Neural progenitor cell (in vitro differentiated cells): ENCODE results near the gene PTPRN2. TPM values are rescaled to one million over a fixed set of nuclear protein-coding genes. Genes with fewer than 3 reads are reported as not detected.
A peak's percentile ranks its signal among the peaks of the same experiment; 100 is the strongest.

Experiments used
- DNase-seq: peaks from one replicate; pipeline ENCODE4 v3.0.0-alpha.2; 2016; ENCODE audit warnings: low spot score
- H2AFZ ChIP-seq: fragments of 200-600 bp; sonication (generic); replicated peaks from 2 replicates; pipeline ENCODE4 v1.6.1; 2016; ENCODE audit warnings: antibody characterized with exemption
- H3F3A ChIP-seq: fragments of 200-600 bp; sonication (generic); 2 replicates; pipeline ENCODE4 v1.6.1; 2016; ENCODE audit warnings: antibody characterized with exemption, low read depth
- H3K27ac ChIP-seq: fragments of 200-600 bp; sonication (generic); 2 replicates; pipeline ENCODE4 v1.5.1; 2016; ENCODE audit warnings: mild to moderate bottlenecking
- H3K27me3 ChIP-seq: fragments of 200-600 bp; sonication (generic); 2 replicates; pipeline ENCODE4 v1.6.1; 2016; ENCODE audit warnings: mild to moderate bottlenecking, moderate library complexity
- H3K36me3 ChIP-seq: fragments of 200-600 bp; sonication (generic); 2 replicates; pipeline ENCODE4 v1.5.1; 2016
- H3K4me1 ChIP-seq: fragments of 200-600 bp; sonication (generic); 2 replicates; pipeline ENCODE4 v1.6.1; 2016; ENCODE audit warnings: mixed run types
- H3K4me2 ChIP-seq: fragments of 200-600 bp; sonication (generic); 2 replicates; pipeline ENCODE4 v1.6.1; 2016
- H3K4me3 ChIP-seq: fragments of 200-600 bp; sonication (generic); 2 replicates; pipeline ENCODE4 v1.5.1; 2016
- H3K79me2 ChIP-seq: fragments of 200-600 bp; sonication (generic); 2 replicates; pipeline ENCODE4 v1.6.1; 2016; ENCODE audit warnings: low read depth
- H3K9ac ChIP-seq: fragments of 200-600 bp; sonication (generic); 2 replicates; pipeline ENCODE4 v1.6.1; 2016
- H3K9me3 ChIP-seq: fragments of 200-600 bp; sonication (generic); 2 replicates; pipeline ENCODE4 v1.5.1; 2016; ENCODE audit warnings: low read depth
- H4K20me1 ChIP-seq: fragments of 200-600 bp; sonication (generic); 2 replicates; pipeline ENCODE4 v1.6.1; 2016; ENCODE audit warnings: low read depth
- H3K27ac Mint-ChIP-seq: 3 replicates; pipeline ENCODE4 v1.8.0; 2021; ENCODE audit warnings: mixed read lengths
- H3K27me3 Mint-ChIP-seq: 2 replicates; pipeline ENCODE4 v1.8.0; 2022; ENCODE audit warnings: low read depth, mild to moderate bottlenecking, inconsistent platforms, moderate library complexity, mixed read lengths; ENCODE audit not compliant: insufficient read depth
- H3K36me3 Mint-ChIP-seq: 3 replicates; pipeline ENCODE4 v1.8.0; 2021; ENCODE audit warnings: mixed read lengths
- H3K4me1 Mint-ChIP-seq: 3 replicates; pipeline ENCODE4 v1.8.0; 2021; ENCODE audit warnings: mixed read lengths
- H3K4me3 Mint-ChIP-seq: 3 replicates; pipeline ENCODE4 v1.8.0; 2021; ENCODE audit warnings: mild to moderate bottlenecking, moderate library complexity, mixed read lengths
- H3K9me3 Mint-ChIP-seq: 3 replicates; pipeline ENCODE4 v1.8.0; 2020; ENCODE audit warnings: mixed read lengths
- EZH2 ChIP-seq: fragments of 200-600 bp; sonication (generic); IDR thresholded peaks from 2 replicates; pipeline ENCODE4 v1.6.1; 2017; ENCODE audit warnings: antibody characterized with exemption, mild to moderate bottlenecking, moderate library complexity
- EZH2phosphoT487 ChIP-seq: fragments of 200-600 bp; sonication (generic); IDR thresholded peaks from 2 replicates; pipeline ENCODE4 v1.6.1; 2017; ENCODE audit warnings: antibody characterized with exemption
- total RNA-seq: library from RNA; depleted of rRNA; stranded (reverse); fragments of >200 nt; gene quantifications from 2 replicates; pipeline ENCODE4 v1.2.3, GENCODE V29; 2015; ENCODE audit warnings: low replicate concordance
- TF ChIP-seq, protein P1 (sequence below): fragments of 200-600 bp; sonication (generic); IDR thresholded peaks from 2 replicates; pipeline ENCODE4 v1.5.1; 2017; ENCODE audit warnings: antibody characterized with exemption, mild to moderate bottlenecking

The PTPRN2 gene
- total RNA-seq, 1 donor from 2014 or later, result 3.0 TPM

DNA sequence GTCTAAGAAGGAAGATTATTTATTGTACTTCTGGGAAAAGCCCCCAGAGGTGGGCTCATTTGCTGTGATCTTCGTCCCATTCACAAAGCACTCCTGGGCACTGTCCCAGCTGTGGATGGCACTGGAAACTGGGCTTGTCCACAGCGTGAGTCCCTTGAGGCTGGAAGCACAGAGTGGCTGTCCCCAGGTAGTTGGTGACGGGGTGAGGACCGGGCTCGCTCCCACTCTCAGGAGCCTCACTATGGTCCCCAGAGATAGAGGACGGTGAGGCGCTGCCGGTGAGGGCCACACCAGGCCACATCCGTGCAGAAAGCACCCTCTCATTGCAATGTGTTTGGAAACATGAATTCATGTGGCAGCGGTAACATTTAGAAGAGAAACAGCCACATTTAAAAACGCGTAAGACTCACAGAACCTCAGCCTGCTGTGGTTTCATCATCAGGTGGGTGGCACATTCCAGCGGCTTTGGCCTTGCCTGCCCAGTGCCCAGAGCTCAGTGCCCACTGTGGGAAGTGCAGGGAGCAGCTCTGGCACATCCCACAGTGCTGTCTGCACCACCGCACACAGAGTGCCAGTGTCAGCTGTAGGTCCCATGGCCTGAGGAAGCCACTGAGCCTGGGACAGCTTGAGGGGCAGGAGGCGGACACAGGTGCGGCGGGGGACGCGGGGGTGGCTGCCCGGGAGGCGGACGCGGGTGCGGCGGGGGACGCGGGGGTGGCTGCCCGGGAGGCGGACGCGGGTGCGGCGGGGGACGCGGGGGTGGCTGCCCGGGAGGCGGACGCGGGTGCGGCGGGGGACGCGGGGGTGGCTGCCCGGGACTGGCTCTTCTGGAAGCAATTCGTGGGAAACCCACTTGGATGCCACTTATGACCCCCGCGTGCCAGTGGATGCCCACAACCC lies 801.0 kb downstream of the PTPRN2 start:
- Histone ChIP-seq H3K9ac (no peak overlapping the region), H3K27me3 (no peaks in the 10 kb centered on the region), H3K79me2 (no peaks in the 10 kb centered on the region), H3K4me2 (no peak overlapping the region), H3K4me3 (no peak overlapping the region), H3K9me3 (no peaks in the 10 kb centered on the region), H2AFZ (no peak overlapping the region), H3K27ac (no peak overlapping the region), H3K36me3 (no peaks in the 10 kb centered on the region), H3F3A (no peaks in the 10 kb centered on the region), H3K4me1 (peaks cover 12% of the 10 kb centered on the region), H4K20me1 (no peaks in the 10 kb centered on the region)
- Mint-ChIP-seq H3K4me3 (no peak overlapping the region), H3K9me3 (no peaks in the 10 kb centered on the region), H3K27me3 (peaks cover 3% of the 10 kb centered on the region), H3K36me3 (no peaks in the 10 kb centered on the region), H3K4me1 (peaks cover 23% of the 10 kb centered on the region), H3K27ac (no peak overlapping the region)
- DNase-seq, result no peak
- TF ChIP-seq EZH2 (no peak), EZH2phosphoT487 (no peak)
- TF ChIP-seq, protein P1, sequence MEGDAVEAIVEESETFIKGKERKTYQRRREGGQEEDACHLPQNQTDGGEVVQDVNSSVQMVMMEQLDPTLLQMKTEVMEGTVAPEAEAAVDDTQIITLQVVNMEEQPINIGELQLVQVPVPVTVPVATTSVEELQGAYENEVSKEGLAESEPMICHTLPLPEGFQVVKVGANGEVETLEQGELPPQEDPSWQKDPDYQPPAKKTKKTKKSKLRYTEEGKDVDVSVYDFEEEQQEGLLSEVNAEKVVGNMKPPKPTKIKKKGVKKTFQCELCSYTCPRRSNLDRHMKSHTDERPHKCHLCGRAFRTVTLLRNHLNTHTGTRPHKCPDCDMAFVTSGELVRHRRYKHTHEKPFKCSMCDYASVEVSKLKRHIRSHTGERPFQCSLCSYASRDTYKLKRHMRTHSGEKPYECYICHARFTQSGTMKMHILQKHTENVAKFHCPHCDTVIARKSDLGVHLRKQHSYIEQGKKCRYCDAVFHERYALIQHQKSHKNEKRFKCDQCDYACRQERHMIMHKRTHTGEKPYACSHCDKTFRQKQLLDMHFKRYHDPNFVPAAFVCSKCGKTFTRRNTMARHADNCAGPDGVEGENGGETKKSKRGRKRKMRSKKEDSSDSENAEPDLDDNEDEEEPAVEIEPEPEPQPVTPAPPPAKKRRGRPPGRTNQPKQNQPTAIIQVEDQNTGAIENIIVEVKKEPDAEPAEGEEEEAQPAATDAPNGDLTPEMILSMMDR, result no peak

DNA sequence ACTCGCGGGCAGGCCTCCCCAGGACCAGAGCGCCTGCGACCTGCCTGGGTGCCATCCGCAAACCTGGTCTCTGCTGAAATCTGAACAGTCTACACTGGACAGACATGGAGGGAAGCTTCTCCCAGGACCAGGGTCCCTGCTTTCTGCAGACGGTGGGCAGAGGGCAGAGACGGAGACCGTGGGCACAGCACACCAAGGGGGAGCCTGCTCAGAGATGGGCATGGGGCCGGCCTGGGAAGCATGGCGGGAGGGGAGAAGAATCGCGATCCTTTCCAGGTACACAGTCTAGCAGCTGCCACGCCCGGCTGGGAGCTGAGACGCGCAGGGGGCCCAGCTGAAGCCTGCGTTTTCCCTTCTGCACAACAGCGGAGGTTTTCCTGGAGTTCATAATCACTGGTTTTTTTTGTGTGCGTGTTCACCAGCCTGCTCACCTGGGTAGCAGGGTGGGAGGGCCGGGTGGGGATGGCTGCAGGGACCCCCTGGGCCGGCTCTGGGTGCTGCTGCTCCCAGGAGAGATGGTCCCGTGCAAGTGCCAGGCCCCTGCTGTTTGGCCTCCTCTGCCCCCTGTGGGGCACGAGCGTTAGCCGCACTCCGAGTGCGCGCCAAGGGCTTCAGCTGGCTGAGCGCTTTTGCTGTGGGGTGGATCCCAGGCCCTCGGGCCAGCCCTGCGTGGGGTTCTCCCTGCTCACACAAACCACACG lies 802.0 kb downstream of the PTPRN2 start:
- Mint-ChIP-seq H3K36me3 (no peaks in the 10 kb centered on the region), H3K27ac (no peak overlapping the region), H3K4me1 (peaks cover 22% of the 10 kb centered on the region), H3K9me3 (no peaks in the 10 kb centered on the region), H3K4me3 (no peak overlapping the region), H3K27me3 (peaks cover 3% of the 10 kb centered on the region)
- Histone ChIP-seq H3K27me3 (no peaks in the 10 kb centered on the region), H3K36me3 (no peaks in the 10 kb centered on the region), H2AFZ (no peak overlapping the region), H3K9ac (no peak overlapping the region), H3K4me3 (no peak overlapping the region), H3K9me3 (no peaks in the 10 kb centered on the region), H3K79me2 (no peaks in the 10 kb centered on the region), H3K4me1 (peaks cover 12% of the 10 kb centered on the region), H3K4me2 (no peak overlapping the region), H3K27ac (no peak overlapping the region), H3F3A (no peaks in the 10 kb centered on the region), H4K20me1 (no peaks in the 10 kb centered on the region)
- TF ChIP-seq EZH2, result no peak
- no peak for TF ChIP-seq EZH2phosphoT487
- TF ChIP-seq, protein P1, result no peak
- no peak for DNase-seq

DNA sequence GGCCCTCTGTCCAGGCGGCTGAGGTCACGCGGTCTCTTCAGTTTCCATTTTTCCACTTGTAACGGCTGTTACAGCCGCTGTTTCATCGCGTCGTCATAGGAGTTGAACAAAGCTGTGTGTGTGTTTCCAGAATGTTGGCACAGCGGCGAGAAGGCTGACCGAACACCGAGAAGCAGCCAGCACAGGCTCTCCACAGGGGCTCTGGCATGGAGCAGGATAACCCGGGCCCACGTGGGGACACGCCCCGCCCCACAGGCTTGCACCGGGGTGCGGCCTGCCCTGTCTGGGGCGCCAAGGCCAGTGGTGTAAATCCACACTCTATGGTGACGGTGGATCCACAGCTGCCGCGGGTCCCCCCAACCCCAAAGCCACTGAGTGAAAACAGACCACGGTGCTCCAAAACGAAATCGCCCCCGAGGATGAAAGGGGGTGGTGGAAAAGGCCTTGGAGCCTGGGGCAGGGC lies 802.6 kb downstream of the PTPRN2 start:
- Histone ChIP-seq H3K79me2 (no peaks in the 10 kb centered on the region), H4K20me1 (no peaks in the 10 kb centered on the region), H3K4me2 (no peak overlapping the region), H3K9ac (no peak overlapping the region), H3K27ac (no peak overlapping the region), H3K9me3 (no peaks in the 10 kb centered on the region), H3K27me3 (no peaks in the 10 kb centered on the region), H3K36me3 (no peaks in the 10 kb centered on the region), H3K4me1 (peaks cover 12% of the 10 kb centered on the region), H3F3A (no peaks in the 10 kb centered on the region), H3K4me3 (no peak overlapping the region), H2AFZ (no peak overlapping the region)
- Mint-ChIP-seq H3K27me3 (no peaks in the 10 kb centered on the region), H3K27ac (peak overlapping the region; percentile 94), H3K4me3 (no peak overlapping the region), H3K4me1 (peaks cover 22% of the 10 kb centered on the region), H3K9me3 (no peaks in the 10 kb centered on the region), H3K36me3 (no peaks in the 10 kb centered on the region)
- DNase-seq, result no peak
- TF ChIP-seq EZH2 (no peak), EZH2phosphoT487 (no peak)
- TF ChIP-seq, protein P1, result no peak
